Measurements from ENCODE around the gene CTXND1. TPM values are rescaled to one million over a fixed set of nuclear protein-coding genes. Genes with fewer than 3 reads are reported as not detected.

The CTXND1 gene
- total RNA-seq, 1 donor from 2014 or later = 0.49 TPM

DNA sequence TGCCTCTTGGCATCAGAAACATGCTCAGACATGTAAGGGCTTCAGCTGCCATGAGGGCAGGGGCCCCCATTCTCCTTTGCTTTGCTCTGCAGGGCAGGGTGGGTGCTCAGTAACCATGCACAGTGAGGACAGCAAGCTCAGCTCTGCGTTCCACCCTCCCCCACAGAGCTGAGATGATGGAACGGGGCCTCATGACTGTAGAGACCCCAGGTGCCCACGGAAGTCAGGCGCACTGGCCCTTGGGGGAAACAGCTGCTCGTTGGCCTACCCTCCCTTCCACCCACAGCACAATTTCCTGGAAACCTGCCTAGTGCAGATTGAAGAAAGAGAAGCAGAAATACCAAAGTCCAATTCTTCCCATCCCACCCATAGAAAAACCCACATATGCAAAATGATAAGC lies 10.5 kb downstream of the CTXND1 start:
- Histone ChIP-seq H3K4me1 (no peaks in the 10 kb centered on the region), H3K27me3 (no peaks in the 10 kb centered on the region), H3K36me3 (no peaks in the 10 kb centered on the region), H3K27ac (no peak overlapping the region), H3K4me3 (no peak overlapping the region), H3K9me3 (no peaks in the 10 kb centered on the region)
- intact Hi-C loops (cut with DNase I) = no loop called here
- no peak for DNase-seq (ENCODE audit: extremely low spot score in 2 of 2)
- TF ChIP-seq, protein P1, sequence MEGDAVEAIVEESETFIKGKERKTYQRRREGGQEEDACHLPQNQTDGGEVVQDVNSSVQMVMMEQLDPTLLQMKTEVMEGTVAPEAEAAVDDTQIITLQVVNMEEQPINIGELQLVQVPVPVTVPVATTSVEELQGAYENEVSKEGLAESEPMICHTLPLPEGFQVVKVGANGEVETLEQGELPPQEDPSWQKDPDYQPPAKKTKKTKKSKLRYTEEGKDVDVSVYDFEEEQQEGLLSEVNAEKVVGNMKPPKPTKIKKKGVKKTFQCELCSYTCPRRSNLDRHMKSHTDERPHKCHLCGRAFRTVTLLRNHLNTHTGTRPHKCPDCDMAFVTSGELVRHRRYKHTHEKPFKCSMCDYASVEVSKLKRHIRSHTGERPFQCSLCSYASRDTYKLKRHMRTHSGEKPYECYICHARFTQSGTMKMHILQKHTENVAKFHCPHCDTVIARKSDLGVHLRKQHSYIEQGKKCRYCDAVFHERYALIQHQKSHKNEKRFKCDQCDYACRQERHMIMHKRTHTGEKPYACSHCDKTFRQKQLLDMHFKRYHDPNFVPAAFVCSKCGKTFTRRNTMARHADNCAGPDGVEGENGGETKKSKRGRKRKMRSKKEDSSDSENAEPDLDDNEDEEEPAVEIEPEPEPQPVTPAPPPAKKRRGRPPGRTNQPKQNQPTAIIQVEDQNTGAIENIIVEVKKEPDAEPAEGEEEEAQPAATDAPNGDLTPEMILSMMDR (IDR thresholded peaks at IDR 0.05) = no peak
- TF ChIP-seq POLR2A (IDR thresholded peaks at IDR 0.05) (no peak), POLR2AphosphoS5 (IDR thresholded peaks at IDR 0.05; ENCODE audit: insufficient read depth in 1 of 2, low read depth in 1 of 2) (no peak)

DNA sequence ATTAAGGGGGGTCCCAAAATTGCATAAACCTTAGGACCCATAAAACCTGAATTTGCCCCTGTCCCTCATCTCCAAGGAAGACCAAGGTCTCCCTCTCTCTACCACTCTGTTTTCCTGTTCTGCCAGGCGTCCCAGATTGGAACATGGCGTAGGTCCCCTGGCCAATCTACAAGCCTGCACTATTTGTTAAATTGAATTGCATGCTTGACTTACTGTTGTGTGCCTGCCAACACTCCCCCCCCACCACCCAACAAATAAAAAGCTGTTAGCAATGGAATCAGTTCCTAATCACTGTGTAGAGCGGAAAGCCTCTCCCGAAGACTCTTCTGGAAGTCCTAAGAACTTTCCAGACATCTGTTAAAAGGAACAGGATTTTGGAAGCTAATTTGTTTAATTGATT lies 11.7 kb downstream of the CTXND1 start:
- Histone ChIP-seq H3K27ac (no peak overlapping the region), H3K36me3 (no peaks in the 10 kb centered on the region), H3K9me3 (no peaks in the 10 kb centered on the region), H3K27me3 (no peaks in the 10 kb centered on the region), H3K4me3 (no peak overlapping the region), H3K4me1 (no peaks in the 10 kb centered on the region)
- DNase-seq (ENCODE audit: extremely low spot score in 2 of 2) = peak in 1 of 2 donors; percentile 25
- intact Hi-C loops (cut with DNase I) = no loop called here
- TF ChIP-seq POLR2AphosphoS5 (IDR thresholded peaks at IDR 0.05; ENCODE audit: insufficient read depth in 1 of 2, low read depth in 1 of 2) = no peak
- TF ChIP-seq, protein P1 (IDR thresholded peaks at IDR 0.05) = no peak
- no peak for TF ChIP-seq POLR2A (IDR thresholded peaks at IDR 0.05)

DNA sequence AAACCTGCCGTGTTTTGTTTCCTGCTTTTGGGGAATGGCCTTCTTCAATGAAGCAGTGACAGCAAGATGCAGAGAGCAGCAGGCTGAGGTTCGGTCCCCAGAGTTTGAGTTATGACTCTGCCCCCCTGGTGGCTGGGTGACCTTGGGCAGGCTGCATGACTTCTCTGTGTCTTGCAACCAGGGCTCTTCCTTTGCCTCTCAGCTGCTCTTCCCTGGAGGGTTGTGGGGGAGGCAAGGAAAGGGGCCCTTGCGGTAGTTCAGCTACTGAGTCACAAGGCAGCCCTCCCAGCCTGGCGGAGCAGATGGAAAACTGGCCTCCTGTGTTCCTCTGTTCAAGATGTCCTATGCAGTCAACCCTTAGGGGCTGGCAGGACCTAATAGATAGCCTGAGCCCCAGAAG lies 17.1 kb downstream of the CTXND1 start:
- no peak overlapping the region for H3K4me3 ChIP-seq
- no peaks in the 10 kb centered on the region for H3K36me3 ChIP-seq
- H3K27me3 ChIP-seq = no peaks in the 10 kb centered on the region
- H3K27ac ChIP-seq = no peak overlapping the region
- DNase-seq (ENCODE audit: extremely low spot score in 2 of 2) = peak in 1 of 2 donors; percentile 77
- no peaks in the 10 kb centered on the region for H3K9me3 ChIP-seq
- TF ChIP-seq, protein P1 (IDR thresholded peaks at IDR 0.05) = peak in 1 of 3 experiments; percentile 20
- no peak for TF ChIP-seq POLR2A (IDR thresholded peaks at IDR 0.05)
- no peaks in the 10 kb centered on the region for H3K4me1 ChIP-seq
- intact Hi-C loops (cut with DNase I) = no loop called here

DNA sequence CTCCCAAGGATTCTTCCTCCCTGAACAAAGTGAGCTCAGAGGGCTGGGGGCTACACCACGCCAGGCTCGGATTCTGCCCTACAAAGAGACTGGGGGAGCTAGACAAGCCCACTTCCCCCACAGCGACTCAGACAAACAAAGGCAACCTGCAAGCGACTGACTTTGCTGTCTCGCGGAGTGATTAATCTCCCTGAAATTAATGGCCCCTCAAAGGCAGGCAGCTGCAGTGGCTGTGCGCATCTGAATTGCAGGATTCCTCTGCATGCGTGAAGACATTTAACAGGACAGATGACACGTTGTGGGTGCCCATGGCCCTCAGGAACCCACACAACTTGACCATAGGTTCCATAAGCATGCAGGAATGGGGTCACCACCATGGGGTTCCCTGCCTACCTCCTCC lies 18.4 kb downstream of the CTXND1 start:
- Histone ChIP-seq H3K4me1 (no peaks in the 10 kb centered on the region), H3K27me3 (no peaks in the 10 kb centered on the region), H3K4me3 (no peak overlapping the region), H3K27ac (no peak overlapping the region), H3K9me3 (no peaks in the 10 kb centered on the region), H3K36me3 (no peaks in the 10 kb centered on the region)
- no peak for TF ChIP-seq POLR2A (IDR thresholded peaks at IDR 0.05)
- TF ChIP-seq POLR2AphosphoS5 (IDR thresholded peaks at IDR 0.05; ENCODE audit: insufficient read depth in 1 of 2, low read depth in 1 of 2) = no peak
- TF ChIP-seq, protein P1 (IDR thresholded peaks at IDR 0.05) = no peak
- intact Hi-C loops (cut with DNase I) = no loop called here
- peak in 1 of 2 donors; percentile 54 for DNase-seq (ENCODE audit: extremely low spot score in 2 of 2)

DNA sequence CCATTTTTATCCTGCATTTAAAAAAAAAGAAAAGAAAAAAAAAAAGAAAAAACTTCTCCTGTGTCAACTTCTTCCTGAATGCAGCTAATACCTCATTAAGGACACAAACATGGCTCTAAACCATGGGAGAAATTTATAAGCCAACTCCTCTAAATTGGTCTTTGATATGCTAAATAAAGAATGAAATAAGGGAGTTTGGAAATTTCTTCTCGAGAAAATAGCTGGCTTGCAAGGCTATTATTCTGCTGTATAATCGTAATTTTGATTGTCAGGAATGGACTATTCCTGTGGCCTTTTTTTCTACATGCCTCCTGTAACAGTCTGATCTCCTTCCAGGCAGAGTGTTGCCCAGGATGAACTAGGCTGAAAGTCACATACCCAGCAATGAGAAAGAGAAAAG lies 20.6 kb downstream of the CTXND1 start:
- Histone ChIP-seq H3K27ac (no peak overlapping the region), H3K9me3 (no peaks in the 10 kb centered on the region), H3K4me1 (no peaks in the 10 kb centered on the region), H3K27me3 (no peaks in the 10 kb centered on the region), H3K36me3 (no peaks in the 10 kb centered on the region), H3K4me3 (no peak overlapping the region)
- no peak for DNase-seq (ENCODE audit: extremely low spot score in 2 of 2)
- intact Hi-C loops (cut with DNase I) = no loop called here
- TF ChIP-seq, protein P1 (IDR thresholded peaks at IDR 0.05) = no peak
- TF ChIP-seq POLR2A (IDR thresholded peaks at IDR 0.05) (no peak), POLR2AphosphoS5 (IDR thresholded peaks at IDR 0.05; ENCODE audit: insufficient read depth in 1 of 2, low read depth in 1 of 2) (no peak)
